Activated CD8-positive, alpha-beta memory T cell treated with anti-CD3 and anti-CD28 coated beads, Interleukin-2, amount 50 U/mL, for 1 hour (primary cell): ENCODE results near the gene GPC6.
"Not testable (repeated sequence)": the region's sequence is repeated elsewhere in the genome, so short reads cannot be mapped to it uniquely, and the experiment has no call there.

ENCODE experiments used
- DNase-seq: peaks from one replicate; pipeline ENCODE4 v3.0.0-alpha.2; 2020; ENCODE audit errors: extremely low read depth

Gene GPC6

GRCh38 chr13:93430381-93430780 is 203.8 kb downstream of the GPC6 start:
- no peak for DNase-seq

DNA sequence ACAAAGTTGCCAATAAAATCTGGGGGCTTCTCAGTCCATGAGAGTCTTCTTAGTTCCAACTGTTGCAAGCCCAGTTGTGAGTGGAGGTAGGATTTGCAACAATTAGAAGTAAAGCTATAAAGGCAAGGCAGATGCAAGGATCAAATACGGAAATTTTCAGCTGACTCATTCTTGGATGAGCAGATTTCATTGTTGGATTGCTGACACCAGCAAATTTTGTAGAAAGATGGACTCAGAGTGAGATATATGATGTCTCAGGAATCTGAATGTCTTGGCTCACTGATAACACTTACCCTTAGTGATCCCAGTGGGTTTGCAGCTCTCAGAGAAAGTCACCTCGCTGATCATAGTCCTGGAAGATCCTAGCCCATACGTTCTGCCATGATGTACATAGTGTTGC is 209.0 kb downstream of the GPC6 start:
- DNase-seq: no peak

DNA sequence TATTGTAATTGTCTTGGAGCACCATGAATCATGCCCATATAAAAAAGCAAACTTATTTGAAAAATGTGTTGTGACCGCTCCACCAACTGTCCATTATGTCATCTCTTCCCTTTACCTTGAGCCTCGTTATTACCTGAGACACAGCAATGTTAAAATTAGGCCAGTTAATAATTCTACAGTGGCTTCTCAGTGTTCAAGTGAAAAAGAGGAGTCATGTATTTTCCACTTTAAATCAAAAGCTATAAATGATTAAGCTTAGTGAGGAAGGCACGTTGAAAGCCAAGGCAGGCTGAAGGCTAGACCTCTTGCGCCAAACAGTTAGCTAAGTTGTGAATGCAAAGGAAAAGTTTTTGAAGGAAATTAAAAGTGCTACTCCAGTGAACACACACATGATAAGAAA is 210.5 kb downstream of the GPC6 start:
- DNase-seq: no peak

- DNase-seq: no peak
Measured at GRCh38 chr13:93446238-93446637, 219.6 kb downstream of the GPC6 start.

DNA sequence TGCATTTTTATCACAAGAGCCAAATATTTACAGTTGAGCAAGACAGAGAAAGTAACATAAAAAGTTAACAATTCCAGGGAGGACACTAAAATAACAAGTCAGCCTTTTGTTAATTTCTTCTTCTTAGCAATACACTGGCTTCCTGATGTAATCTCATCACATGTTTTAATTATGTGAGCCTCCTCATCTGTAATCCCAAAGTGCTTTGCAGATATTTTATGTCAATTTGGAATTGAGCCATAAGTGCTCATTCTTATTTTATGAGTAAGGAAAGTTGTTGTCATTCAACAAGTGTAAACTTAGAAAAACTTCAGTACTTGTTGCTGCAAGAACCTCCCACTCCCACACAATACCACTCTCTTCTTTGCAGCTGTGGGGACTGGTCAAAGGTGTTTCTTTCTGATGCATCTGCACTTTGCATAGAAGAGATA is 223.6 kb downstream of the GPC6 start:
- no peak for DNase-seq

GRCh38 chr13:93450761-93451160 is 224.2 kb downstream of the GPC6 start:
- no peak for DNase-seq

GRCh38 chr13:93454676-93455235 is 228.1 kb downstream of the GPC6 start:
- not testable (repeated sequence) for DNase-seq

GRCh38 chr13:93455861-93456260 is 229.3 kb downstream of the GPC6 start:
- no peak for DNase-seq

- no peak for DNase-seq
Measured at GRCh38 chr13:93460005-93460404, 233.4 kb downstream of the GPC6 start.

GRCh38 chr13:93462151-93462550 is 235.5 kb downstream of the GPC6 start:
- no peak for DNase-seq

GRCh38 chr13:93466502-93467036 is 240.0 kb downstream of the GPC6 start:
- DNase-seq: no peak

DNA sequence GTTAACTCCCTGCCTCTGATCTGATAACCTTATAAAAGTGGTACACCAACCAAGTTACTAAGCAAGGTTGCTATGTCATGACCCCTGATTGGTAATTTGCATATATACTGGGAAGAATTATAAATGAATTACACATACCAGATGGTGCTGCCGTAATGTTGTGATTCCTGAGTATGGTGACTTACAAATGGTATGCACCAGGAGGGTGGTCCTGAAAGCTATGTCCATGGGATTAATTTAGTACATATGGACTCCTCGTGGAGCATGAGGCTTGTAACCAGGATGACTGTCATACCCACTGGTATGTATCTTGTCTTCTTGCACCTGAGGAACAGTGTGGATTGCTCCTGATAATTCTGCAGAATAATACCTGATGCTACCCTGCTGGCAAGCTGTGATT is 240.6 kb downstream of the GPC6 start:
- DNase-seq: no peak

- no peak for DNase-seq
Measured at GRCh38 chr13:93468433-93468832, 241.8 kb downstream of the GPC6 start.

DNA sequence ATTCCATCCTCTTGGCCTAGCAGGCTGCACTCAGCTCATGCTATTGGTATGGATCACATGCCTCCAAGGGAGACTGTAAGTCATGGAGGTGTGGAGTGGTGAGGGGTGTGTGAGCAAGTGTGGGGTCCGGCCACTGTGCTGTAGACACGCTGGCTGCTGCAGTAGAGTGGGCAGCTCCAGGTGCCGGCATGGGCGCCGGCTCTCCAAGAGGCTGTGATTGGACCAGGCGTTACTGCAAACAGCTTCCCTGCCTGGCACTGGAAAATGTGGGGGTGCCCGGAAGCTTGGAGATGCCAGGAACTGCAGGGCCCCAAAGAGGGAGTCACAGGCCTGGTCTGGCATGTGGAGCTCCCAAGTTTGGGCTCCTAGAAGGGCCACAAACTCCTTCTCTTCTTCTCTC is 245.7 kb downstream of the GPC6 start:
- DNase-seq: no peak

DNA sequence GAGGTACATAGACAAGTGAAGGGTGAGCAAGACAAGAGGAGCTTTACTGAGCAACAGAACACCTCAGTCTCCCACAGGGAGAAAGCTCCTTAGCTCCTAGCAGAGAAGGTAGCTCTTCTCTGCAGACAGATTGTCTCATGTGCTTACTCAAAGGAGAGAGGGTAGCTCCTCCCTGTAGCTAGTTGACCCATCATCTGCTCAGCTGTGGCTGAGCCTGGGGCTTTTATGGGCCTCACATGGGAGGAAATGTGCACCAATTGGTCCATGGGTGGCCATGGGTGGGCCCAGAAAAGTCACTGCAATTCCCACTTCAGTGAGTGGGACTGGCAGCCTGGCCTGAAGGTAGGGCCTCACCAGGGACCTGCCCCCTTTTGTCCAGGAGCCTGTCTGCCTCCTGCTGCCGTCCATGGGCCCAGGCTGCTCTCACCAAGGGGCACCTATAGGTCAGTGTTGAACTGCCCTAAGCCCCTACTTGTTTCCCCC is 246.2 kb downstream of the GPC6 start:
- no peak for DNase-seq

DNA sequence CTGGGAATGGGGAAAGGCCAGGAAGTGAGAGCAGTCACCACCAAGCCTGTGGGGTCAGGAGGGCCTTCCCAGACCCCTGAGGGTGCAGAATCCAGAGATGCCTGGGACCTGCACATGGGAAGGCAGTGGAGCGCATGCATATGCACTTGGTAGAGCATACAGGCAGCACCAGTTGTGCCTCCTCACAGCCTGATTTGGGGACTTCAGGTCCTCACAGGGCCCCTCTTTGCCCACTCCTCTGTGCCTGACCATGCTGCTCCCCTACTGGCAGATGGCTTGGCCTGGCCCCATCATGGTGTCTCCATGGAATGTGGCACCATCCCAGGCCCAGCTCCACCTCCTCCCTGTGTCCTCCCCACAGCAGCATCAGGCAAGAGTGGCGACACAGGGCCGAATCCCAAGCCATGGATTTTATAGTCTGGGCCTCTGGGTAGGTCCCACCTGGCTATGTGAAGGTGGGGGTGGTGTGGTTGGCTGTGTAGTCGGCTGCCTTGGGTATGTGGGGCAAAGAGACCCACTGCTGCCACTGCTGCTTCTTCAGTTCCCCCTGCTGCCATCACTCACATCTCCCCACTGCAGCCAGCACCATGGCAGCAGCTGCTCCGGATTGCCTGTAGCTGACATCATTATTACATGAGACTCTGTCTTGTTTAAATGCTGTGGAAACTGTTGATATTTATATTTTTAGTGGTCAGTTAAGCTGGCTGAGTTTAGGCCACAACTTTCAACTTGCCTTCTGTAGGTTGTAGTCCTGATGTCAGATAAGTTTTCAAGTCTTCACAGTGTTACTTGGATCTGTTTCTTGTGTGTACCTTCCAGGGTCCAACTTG is 247.0 kb downstream of the GPC6 start:
- DNase-seq: no peak

GRCh38 chr13:93476175-93476574 is 249.6 kb downstream of the GPC6 start:
- no peak for DNase-seq

- no peak for DNase-seq
Measured at GRCh38 chr13:93477238-93477637, 250.6 kb downstream of the GPC6 start.

DNA sequence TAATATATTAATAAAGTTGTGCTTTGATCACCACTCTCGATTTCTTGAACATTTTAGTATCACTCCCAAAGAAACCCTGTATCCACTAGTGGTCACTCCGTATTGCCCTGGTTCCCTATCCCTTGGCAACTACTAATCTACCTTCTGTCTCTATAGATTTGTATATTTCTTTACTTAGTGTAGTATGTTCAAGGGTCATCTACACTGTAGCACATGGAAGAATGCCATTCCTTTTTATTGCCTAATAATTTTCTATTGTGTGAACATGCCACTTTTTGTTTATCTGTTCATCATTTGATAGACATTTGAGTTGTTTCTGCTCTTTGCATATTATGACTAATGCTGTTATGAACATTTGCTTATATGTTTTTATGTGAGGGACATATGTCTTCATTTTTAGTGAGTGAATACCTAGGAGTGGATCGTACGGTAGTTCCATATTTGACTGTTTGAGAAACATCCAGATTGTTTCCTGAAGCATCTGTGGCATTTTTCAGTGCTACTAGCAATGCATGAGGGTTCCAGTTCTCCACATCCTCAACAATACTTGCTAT is 254.0 kb downstream of the GPC6 start:
- no peak for DNase-seq

DNA sequence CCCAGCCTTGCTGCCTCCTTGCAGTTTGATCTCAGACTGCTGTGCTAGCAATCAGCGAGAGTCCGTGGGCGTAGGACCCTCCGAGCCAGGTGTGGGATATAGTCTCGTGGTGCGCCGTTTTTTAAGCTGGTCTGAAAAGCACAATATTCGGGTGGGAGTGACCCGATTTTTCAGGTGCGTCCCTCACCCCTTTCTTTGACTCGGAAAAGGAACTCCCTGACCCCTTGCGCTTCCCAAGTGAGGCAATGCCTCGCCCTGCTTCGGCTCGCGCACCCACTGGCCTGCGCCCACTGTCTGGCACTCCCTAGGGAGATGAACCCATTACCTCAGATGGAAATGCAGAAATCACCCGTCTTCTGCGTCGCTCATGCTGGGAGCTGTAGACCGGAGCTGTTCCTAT is 269.5 kb downstream of the GPC6 start:
- DNase-seq: not testable (repeated sequence)

DNA sequence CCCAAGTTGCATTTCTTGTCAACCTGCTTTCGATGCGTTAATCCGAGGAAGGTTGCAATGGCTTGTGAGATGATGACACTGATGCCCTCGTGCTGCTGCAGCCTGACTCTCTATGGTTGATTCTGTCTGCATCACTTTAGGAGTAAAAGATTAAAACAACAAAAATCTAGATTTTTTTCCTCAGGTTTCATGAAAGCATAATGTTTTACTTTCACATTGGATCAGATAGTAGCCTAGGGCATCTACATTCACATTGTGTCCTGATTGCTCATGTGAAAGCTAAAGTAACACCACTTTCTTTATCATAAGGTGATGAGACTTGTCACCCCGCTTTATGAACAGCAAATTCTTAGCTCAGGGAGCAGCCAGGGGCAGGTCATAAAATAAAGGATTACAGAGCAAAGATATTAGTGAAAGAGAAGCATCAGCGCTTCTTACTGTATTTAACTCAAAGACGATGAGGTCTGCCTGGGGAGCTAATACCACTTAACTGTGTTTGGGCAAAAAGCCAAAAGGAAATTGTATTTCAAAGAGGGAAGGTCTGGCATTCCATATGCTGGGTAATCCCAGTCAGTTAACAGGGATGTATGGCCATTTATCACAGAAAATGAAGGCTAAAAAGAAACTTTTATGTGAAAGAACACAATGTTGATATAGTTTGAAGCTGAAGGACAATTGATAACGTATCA is 270.5 kb downstream of the GPC6 start:
- no peak for DNase-seq

DNA sequence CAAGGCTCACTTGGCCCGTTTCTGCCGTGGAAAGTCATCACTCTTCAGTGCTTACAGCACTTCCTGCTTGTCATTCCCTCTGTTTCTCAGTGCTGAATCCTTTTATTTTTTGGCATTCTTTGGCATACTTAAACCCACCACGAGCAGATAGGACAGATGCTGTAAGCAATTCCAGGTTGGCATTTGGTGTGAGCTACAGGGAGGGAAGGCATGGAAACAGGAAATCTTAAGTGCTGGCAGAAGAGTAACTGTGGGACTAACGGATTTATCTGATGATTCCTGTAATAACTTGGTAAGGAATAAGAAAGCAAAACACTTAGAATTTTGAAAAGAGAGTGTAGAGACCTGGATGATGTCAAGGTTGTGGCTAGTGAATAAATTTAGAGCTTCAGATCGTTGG is 273.4 kb downstream of the GPC6 start:
- no peak for DNase-seq
